Sciatic nerve (tissue), 2 donors: Measurements from ENCODE around the gene PPP1CB. TPM values are rescaled to one million over a fixed set of nuclear protein-coding genes. Genes with fewer than 3 reads are reported as not detected.
A peak's percentile ranks its signal among the peaks of the same experiment; 100 is the strongest.

Source experiments
- ATAC-seq: fragments of 200-7000 bp; cut with Tn5 transposase; one replicate; pipeline ENCODE4 v1.9.1; 2020; ENCODE audit warnings: mild to moderate bottlenecking, moderate library complexity
- DNase-seq: peaks from one replicate; pipeline ENCODE4 v3.0.0-alpha.2; 2020; ENCODE audit warnings: low spot score
- intact Hi-C: fragments of 100-400 bp; cut with DNase I; formaldehyde crosslinking; loops from one replicate; pipeline ENCODE4 v1.14.2; 2022
- total RNA-seq: library from RNA; stranded (reverse); fragmentation: NEBNext Ultra II Directional; extraction: Animal tissue kit (Norgen Biotek cat#: 25700); gene quantifications from one replicate; pipeline ENCODE4 v1.2.1, GENCODE V29; 2021
- donor health status: DM: no; HTN: no; CAD: no.
- donor health status: DM: no; HTN: no; CAD: no.

Gene PPP1CB
- 210 TPM for total RNA-seq

GRCh38 chr2:28751252-28751955 is at the start of gene PPP1CB:
PPP1CB (plus strand) TSS chr2:28751830; CDS start chr2:28752125, 295 bp downstream.
- DNase-seq: peak; percentile 95
- intact Hi-C loops: loop anchor here (10.0 kb wide), 1 partner anchor 157 kb away; no protein-coding TSS in a partner anchor
- peak; percentile 93 for ATAC-seq

DNA sequence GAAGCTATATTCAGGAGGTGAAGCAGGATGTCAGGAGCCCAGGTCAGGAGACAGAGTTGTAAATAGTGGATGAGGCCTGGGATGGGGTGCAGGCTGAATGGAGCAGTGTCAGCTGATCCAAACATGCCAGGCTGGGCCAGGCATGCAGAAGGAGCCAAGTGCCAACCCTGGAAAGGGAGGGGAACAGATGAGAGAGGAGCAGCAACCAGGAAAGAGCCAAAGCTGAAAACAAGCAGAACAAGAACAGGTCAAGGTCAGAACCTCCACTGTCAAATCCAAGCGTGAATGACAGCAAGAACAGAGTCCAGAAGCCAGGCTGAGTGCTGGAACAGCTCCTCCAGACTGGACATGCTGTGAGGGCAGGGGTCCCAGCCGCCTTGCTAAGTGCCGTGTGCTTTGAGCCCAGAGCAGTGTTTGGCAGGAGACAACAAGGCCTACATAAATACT is 49.2 kb upstream of the PPP1CB start:
- no peak for DNase-seq
- ATAC-seq: no peak
- intact Hi-C loops: no loop called here

GRCh38 chr2:28702878-28703277 is 48.8 kb upstream of the PPP1CB start:
- intact Hi-C loops: no loop called here
- ATAC-seq (no peak), DNase-seq (no peak)

- intact Hi-C loops: no loop called here
- no peak for ATAC-seq
- DNase-seq: no peak
Observed at GRCh38 chr2:28704621-28705020, 47.0 kb upstream of the PPP1CB start.

DNA sequence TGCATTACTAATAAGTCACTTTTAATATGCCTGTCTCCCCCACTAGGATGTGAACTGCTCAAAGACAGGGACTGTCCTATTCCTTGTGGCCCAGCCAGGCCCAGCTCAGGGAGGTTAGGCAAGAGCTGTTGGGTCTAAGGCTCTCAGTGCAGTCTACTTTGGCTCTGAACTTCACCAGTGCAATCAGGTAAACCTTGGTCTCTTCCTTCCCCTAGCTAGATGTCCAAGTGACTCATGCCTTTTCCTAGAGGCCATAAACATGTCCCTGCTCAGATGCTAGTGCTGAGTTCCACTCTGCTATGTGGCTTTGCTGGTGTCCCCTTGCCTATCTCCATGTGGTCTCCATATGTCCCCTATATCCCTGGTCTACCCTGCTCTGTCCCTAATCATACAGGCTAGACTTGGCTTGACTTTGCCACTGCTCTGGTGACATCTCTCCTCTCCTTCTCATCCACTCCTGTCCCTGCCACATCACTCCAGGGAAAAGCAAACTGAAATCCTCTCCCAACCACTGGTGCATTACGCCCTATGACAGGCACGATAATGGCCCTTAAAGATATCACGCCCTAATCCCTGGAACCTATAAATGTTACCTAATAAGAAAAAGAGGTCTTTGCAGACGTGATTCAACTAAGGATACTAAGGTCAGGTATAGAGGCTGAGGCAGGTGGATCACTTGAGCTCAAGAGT is 45.7 kb upstream of the PPP1CB start:
- ATAC-seq (no peak), DNase-seq (no peak)
- intact Hi-C loops: no loop called here

GRCh38 chr2:28707592-28707991 is 44.0 kb upstream of the PPP1CB start:
- intact Hi-C loops: no loop called here
- DNase-seq (no peak), ATAC-seq (peak; percentile 42)

DNA sequence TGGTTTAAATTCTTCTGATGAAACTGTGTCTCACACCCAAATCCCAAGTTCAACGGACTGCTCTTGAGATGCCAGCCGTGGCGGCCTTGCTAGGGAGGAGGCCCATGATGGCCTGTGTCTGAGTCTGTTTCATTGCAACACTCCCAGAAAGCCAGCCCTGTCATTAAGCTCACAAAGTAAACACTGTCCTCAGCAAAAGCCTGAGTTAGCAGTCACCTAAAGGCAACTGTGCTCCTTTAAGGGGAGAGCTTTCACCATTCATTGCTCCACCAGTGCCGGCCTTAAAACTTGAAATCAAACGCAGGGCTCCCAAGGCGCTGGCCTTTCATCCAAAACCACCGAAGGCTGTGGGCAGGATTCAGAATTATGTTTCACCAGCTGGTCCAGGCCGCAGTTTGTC is 42.5 kb upstream of the PPP1CB start:
- DNase-seq: no peak
- intact Hi-C loops: no loop called here
- ATAC-seq: no peak

DNA sequence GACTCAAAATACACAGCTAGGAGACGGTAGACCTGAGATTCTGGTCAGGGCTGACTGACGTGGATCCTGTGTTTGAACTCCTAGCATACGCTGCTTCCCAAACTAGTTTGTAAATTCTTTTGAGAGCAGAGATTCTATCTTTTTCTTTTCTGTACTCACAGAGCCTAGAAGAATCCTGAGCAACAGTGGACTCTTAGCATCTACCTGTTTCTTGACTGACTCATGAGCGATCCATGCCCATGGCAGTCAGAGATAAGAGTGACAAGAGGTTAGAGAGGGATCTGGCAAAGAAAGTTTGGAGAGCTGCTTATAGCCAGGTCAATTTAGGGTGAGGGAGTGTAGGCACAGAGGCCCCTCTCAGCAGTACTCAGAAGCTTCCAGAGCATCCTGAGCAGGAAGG is 41.1 kb upstream of the PPP1CB start:
- ATAC-seq (no peak), DNase-seq (no peak)
- intact Hi-C loops: no loop called here

DNA sequence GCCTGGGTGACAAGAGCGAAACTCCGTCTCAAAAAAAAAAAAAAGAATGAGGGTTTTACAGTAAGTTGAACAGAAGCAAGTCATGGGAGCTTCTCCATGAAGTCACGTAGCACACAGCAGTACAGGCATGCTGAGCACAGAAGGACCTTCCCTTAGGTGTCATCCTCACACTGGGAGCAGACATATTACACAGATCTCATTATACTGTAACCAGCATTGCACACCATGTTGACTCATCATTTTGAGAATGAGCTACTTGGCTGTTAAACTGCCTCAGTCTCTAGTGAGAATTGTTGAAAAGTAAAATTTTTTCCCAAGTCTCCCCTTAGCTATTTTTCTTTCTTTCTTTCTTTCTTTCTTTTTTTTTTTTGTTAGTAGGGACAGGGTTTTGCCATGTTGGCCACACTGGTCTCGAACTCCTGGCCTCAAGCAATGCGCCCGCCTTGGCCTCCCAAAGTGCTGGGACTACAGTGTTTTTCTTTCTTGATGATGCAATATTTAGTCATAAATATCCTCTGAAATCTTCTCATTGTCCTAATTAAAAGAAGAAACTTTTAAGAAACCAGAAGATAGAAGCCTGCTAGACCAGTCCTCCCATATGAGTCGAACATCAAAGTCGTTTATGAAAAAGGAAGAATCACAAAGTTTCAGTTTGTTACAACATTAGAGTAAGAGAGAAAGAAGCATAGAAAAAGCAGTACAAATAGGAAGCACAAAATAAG is 37.9 kb upstream of the PPP1CB start:
- no peak for DNase-seq
- ATAC-seq: no peak
- intact Hi-C loops: no loop called here

DNA sequence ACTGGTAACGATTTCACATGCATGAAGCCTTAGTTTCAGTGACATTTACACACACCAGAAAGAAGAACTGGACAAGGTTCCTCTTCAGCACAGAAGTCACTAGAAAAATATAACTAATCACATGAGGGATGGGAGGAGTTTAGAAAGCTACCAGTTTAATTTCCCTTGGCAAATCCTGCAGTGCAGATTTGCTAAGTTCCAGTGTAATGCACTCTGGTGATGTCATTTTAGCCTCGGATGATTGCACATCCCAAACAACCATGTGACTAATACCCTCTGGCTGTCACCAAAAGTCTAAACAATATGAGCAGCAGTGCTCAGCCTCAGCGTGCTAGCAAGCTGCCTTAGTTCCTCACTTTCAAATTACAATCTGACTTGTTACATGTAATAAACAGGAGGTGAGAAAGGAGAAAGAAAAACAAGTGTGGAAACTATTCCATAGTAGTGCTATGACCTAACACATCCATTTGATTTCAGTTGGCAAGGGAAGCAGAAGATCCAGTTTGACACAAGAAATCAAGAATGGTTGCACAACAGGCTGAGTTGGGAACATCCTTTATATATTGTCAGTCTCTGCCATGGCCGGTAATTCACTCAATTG is 35.3 kb upstream of the PPP1CB start:
- intact Hi-C loops: no loop called here
- DNase-seq: no peak
- ATAC-seq: peak; percentile 91

GRCh38 chr2:28717339-28717758 is 34.3 kb upstream of the PPP1CB start:
- intact Hi-C loops: no loop called here
- DNase-seq: no peak
- ATAC-seq: peak; percentile 77

DNA sequence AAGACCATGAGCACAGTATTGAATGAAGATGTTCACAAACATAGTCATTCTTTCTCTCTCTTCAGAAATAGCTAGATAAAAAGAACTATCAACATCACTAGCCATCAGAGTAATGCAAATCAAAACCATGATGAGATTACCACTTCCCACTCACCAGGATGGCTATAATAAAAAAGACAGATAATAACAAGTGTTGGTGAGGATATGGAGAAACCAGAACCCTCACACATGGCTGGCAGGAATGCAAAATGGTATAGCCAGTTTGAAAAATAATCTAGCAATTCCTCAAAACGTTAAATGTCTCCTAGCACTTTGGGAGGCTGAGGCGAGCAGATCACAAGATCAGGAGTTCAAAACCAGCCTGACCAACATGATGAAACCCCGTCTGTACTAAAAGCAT is 31.3 kb upstream of the PPP1CB start:
- DNase-seq (no peak), ATAC-seq (no peak)
- intact Hi-C loops: no loop called here

DNA sequence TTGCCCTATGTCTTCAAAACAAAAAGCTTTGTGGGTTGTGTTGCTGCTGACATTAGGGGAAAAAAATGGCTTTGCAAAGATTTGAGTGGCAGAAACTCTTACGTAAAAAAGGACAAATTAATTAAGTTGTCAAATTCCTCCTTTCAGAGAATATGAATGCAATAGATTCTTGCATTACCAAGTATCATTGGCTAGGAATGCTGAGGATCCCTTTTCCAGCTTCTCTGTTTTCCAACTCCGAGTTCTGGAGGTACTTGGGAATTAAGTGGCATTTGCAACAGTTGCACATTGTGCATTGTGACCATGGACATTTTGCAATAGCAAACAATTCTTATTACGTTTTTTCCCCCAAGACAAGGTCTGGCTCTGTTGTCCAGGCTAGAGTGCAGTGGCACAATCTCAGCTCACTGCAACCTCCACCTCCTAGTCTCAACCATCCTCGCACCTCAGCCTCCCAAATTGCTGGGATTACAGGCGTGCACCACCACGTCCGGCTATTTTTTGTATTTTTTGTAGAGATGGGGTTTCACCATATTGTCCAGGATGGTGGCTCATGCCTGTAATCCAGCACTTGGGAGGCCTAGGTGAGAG is 29.9 kb upstream of the PPP1CB start:
- ATAC-seq: no peak
- intact Hi-C loops: no loop called here
- DNase-seq: no peak

DNA sequence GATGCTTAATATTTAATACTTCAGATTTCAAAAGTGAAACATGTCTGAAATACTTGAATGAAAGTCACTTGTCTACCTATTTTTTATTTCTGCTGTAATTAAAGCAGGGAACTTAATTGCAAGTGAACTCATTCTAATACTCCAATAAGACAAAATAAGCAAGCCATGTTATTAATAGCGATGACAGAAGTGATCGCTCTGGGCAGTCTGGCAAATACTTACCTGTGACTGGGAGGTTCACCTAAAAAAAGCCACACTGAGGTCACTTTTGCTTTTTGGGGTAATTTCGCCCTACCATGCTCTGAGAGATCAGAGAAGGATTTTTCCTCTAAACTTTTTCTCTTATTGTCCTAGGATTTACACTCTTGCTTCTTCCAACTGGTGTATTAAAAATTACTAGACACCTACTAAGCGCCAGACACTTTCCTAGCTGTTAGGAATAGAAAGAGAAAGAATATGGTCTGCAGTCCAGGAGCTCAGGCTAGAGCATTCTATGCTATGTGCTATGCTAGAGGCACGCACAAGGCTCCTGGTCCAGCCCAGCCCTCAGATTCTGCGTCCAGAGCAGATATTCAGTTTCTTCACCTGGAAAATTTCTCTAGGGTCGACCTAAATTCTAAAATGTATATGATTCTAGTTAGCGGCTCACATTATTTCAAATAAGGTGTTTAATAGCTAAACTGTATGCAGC is 26.5 kb upstream of the PPP1CB start:
- ATAC-seq (no peak), DNase-seq (no peak)
- intact Hi-C loops: no loop called here

DNA sequence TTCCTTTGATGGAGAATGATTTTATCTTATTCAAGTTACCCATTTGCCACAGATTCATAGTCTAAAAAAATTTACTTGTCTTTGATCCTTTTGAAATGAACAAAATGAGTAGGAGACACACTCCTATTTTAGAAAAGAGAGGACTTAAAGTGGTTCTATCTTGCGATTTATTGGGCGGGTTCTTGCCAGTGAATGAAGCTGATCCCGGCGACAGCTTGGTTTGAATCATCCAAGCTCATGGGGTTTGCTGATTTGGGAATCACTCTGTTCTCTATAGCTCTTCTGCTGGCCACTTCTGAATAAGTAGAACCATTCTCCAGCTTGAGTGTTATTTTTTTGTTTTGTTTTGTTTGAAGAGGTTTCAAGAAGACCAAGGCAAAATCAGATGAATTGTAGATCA is 25.5 kb upstream of the PPP1CB start:
- no peak for ATAC-seq
- DNase-seq: no peak
- intact Hi-C loops: no loop called here

- ATAC-seq: no peak
- DNase-seq: no peak
- intact Hi-C loops: no loop called here
Observed at GRCh38 chr2:28729698-28730097, 21.9 kb upstream of the PPP1CB start.

- ATAC-seq (no peak), DNase-seq (no peak)
- intact Hi-C loops: no loop called here
Observed at GRCh38 chr2:28730641-28731146, 20.9 kb upstream of the PPP1CB start.

DNA sequence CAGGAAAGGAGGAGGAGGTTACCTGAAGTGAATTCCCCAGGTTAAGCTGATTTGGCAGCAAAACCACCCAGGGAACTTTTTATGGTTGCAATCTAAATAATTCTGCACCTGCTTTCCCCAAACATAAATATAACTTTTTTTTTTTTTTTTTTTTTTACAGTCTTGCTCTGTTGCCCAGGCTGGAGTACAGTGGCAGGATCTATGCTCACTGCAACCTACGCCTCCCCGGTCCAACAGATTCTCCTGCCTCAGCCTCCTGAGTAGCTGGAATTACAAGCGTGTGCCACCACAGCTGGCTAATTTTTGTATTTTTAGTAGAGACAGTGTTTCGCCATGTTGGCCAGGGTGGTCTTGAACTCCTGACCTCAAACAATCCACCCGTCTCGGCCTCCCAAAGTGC is 16.1 kb upstream of the PPP1CB start:
- intact Hi-C loops: no loop called here

GRCh38 chr2:28736034-28736433 is 15.6 kb upstream of the PPP1CB start:
- no peak for DNase-seq
- intact Hi-C loops: no loop called here
- ATAC-seq: peak; percentile 81

More for the DNA sequence above, 16.1 kb upstream of the PPP1CB start:
- DNase-seq: no peak
- ATAC-seq: no peak
